Measurements from ENCODE around the gene MSL2.

MSL2 gene

GRCh38 chr3:136195258-136196063 lies 674 bp downstream of the MSL2 start:
- Histone ChIP-seq H4K8ac (ENCODE audit: low read length) (peak overlapping the region; percentile 100), H4K91ac (ENCODE audit: low read length) (peak overlapping the region; percentile 100), H3K27me3 (ENCODE audit: control insufficient read depth in 1 of 2, insufficient read depth in 1 of 2, low read length in 2 of 2) (no peaks in the 10 kb centered on the region), H3K23ac (ENCODE audit: low read length in 2 of 2) (peak overlapping the region; percentile 71 to 99), H3K79me1 (replicated peaks; ENCODE audit: low read length, poor library complexity, severe bottlenecking) (no peaks in the 10 kb centered on the region), H2BK15ac (ENCODE audit: low read depth, poor library complexity, severe bottlenecking) (peak overlapping the region; percentile 96), H2BK12ac (ENCODE audit: low read length in 2 of 2) (peak overlapping the region; percentile 49 to 76), H3K4me2 (ENCODE audit: low read length, poor library complexity, severe bottlenecking) (peak overlapping the region; percentile 77), H3K14ac (ENCODE audit: low read length in 2 of 2) (peak overlapping the region; percentile 89 to 100), H3K4ac (ENCODE audit: low read depth in 1 of 2, low read length in 2 of 2) (peak overlapping the region; percentile 97 to 99), H2BK5ac (ENCODE audit: low read depth, low read length, poor library complexity, severe bottlenecking) (peak overlapping the region; percentile 98), H3K4me3 (ENCODE audit: insufficient read depth in 1 of 2, low read depth in 1 of 2, low read length in 2 of 2) (peak overlapping the region; percentile 95 to 96), H2AFZ (ENCODE audit: low read depth, low read length) (peak overlapping the region; percentile 83), H3K18ac (ENCODE audit: low read depth in 1 of 2, low read length in 2 of 2) (peak overlapping the region; percentile 100), H3K36me3 (ENCODE audit: control insufficient read depth in 1 of 2, insufficient read depth in 2 of 2, low read depth in 1 of 2, low read length in 2 of 2) (no peaks in the 10 kb centered on the region), H3K9me3 (ENCODE audit: control insufficient read depth, low read length) (no peaks in the 10 kb centered on the region), H2AK5ac (ENCODE audit: low read length, severe bottlenecking) (no peak overlapping the region), H3K9ac (ENCODE audit: low read length) (peak overlapping the region; percentile 98), H3K27ac (ENCODE audit: low read length, poor library complexity, severe bottlenecking) (peak overlapping the region; percentile 73), H2BK120ac (ENCODE audit: low read depth, low read length) (peak overlapping the region; percentile 100), H3K4me1 (ENCODE audit: control insufficient read depth, insufficient read depth, low read depth, low read length) (peaks cover 9% of the 10 kb centered on the region)
- DNase-seq, result peak; percentile 80
- WGBS, result under 1% methylated on average over 75 of the region's 103 CpGs

- Histone ChIP-seq H3K18ac (ENCODE audit: low read depth in 1 of 2, low read length in 2 of 2) (peak overlapping the region; percentile 37 to 99), H2BK5ac (ENCODE audit: low read depth, low read length, poor library complexity, severe bottlenecking) (peak overlapping the region; percentile 68), H3K4me3 (ENCODE audit: insufficient read depth in 1 of 2, low read depth in 1 of 2, low read length in 2 of 2) (peak overlapping the region; percentile 95 to 96), H3K4me2 (ENCODE audit: low read length, poor library complexity, severe bottlenecking) (peak overlapping the region; percentile 77), H3K79me1 (replicated peaks; ENCODE audit: low read length, poor library complexity, severe bottlenecking) (no peaks in the 10 kb centered on the region), H2AFZ (ENCODE audit: low read depth, low read length) (no peak overlapping the region), H2BK12ac (ENCODE audit: low read length in 2 of 2) (no peak overlapping the region), H3K27ac (ENCODE audit: low read length, poor library complexity, severe bottlenecking) (peak overlapping the region; percentile 73), H3K9me3 (ENCODE audit: control insufficient read depth, low read length) (no peaks in the 10 kb centered on the region), H3K4ac (ENCODE audit: low read depth in 1 of 2, low read length in 2 of 2) (peak overlapping the region in 1 of 2 experiments; percentile 62), H2AK5ac (ENCODE audit: low read length, severe bottlenecking) (no peak overlapping the region), H3K14ac (ENCODE audit: low read length in 2 of 2) (peak overlapping the region in 1 of 2 experiments; percentile 61), H3K27me3 (ENCODE audit: control insufficient read depth in 1 of 2, insufficient read depth in 1 of 2, low read length in 2 of 2) (no peaks in the 10 kb centered on the region), H3K23ac (ENCODE audit: low read length in 2 of 2) (no peak overlapping the region), H3K36me3 (ENCODE audit: control insufficient read depth in 1 of 2, insufficient read depth in 2 of 2, low read depth in 1 of 2, low read length in 2 of 2) (no peaks in the 10 kb centered on the region), H2BK120ac (ENCODE audit: low read depth, low read length) (no peak overlapping the region), H4K91ac (ENCODE audit: low read length) (no peak overlapping the region), H2BK15ac (ENCODE audit: low read depth, poor library complexity, severe bottlenecking) (no peak overlapping the region), H3K9ac (ENCODE audit: low read length) (peak overlapping the region; percentile 98), H3K4me1 (ENCODE audit: control insufficient read depth, insufficient read depth, low read depth, low read length) (peaks cover 9% of the 10 kb centered on the region), H4K8ac (ENCODE audit: low read length) (no peak overlapping the region)
- peak; percentile 51 for DNase-seq
- WGBS, result under 1% methylated on average over 47 of the region's 47 CpGs
Observed at GRCh38 chr3:136194409-136195257, 1.5 kb downstream of the MSL2 start.

- no peak overlapping the region for H2BK15ac ChIP-seq (ENCODE audit: low read depth, poor library complexity, severe bottlenecking)
- H3K27me3 ChIP-seq (ENCODE audit: control insufficient read depth in 1 of 2, insufficient read depth in 1 of 2, low read length in 2 of 2), result no peaks in the 10 kb centered on the region
- no peak overlapping the region for H2BK120ac ChIP-seq (ENCODE audit: low read depth, low read length)
- no peak overlapping the region for H3K18ac ChIP-seq (ENCODE audit: low read depth in 1 of 2, low read length in 2 of 2)
- H3K36me3 ChIP-seq (ENCODE audit: control insufficient read depth in 1 of 2, insufficient read depth in 2 of 2, low read depth in 1 of 2, low read length in 2 of 2), result no peaks in the 10 kb centered on the region
- no peak overlapping the region for H4K8ac ChIP-seq (ENCODE audit: low read length)
- 7% methylated on average over 3 of the region's 6 CpGs for WGBS
- no peak overlapping the region for H4K91ac ChIP-seq (ENCODE audit: low read length)
- H3K9ac ChIP-seq (ENCODE audit: low read length), result peak overlapping the region; percentile 98
- DNase-seq, result peak; percentile 28
- no peak overlapping the region for H2BK12ac ChIP-seq (ENCODE audit: low read length in 2 of 2)
- no peak overlapping the region for H3K27ac ChIP-seq (ENCODE audit: low read length, poor library complexity, severe bottlenecking)
- no peaks in the 10 kb centered on the region for H3K9me3 ChIP-seq (ENCODE audit: control insufficient read depth, low read length)
- H3K14ac ChIP-seq (ENCODE audit: low read length in 2 of 2), result no peak overlapping the region
- H2AFZ ChIP-seq (ENCODE audit: low read depth, low read length), result no peak overlapping the region
- no peak overlapping the region for H3K4ac ChIP-seq (ENCODE audit: low read depth in 1 of 2, low read length in 2 of 2)
- peaks cover 9% of the 10 kb centered on the region for H3K4me1 ChIP-seq (ENCODE audit: control insufficient read depth, insufficient read depth, low read depth, low read length)
- H3K23ac ChIP-seq (ENCODE audit: low read length in 2 of 2), result no peak overlapping the region
- no peak overlapping the region for H2AK5ac ChIP-seq (ENCODE audit: low read length, severe bottlenecking)
- no peak overlapping the region for H2BK5ac ChIP-seq (ENCODE audit: low read depth, low read length, poor library complexity, severe bottlenecking)
- H3K4me3 ChIP-seq (ENCODE audit: insufficient read depth in 1 of 2, low read depth in 1 of 2, low read length in 2 of 2), result peak overlapping the region in 1 of 2 experiments; percentile 95
- H3K4me2 ChIP-seq (ENCODE audit: low read length, poor library complexity, severe bottlenecking), result peak overlapping the region; percentile 89
- no peaks in the 10 kb centered on the region for H3K79me1 ChIP-seq (replicated peaks; ENCODE audit: low read length, poor library complexity, severe bottlenecking)
Observed at GRCh38 chr3:136193278-136194054, 2.7 kb downstream of the MSL2 start.

All from mesenchymal stem cell (in vitro differentiated cells and primary cell).